Endothelial cell of umbilical vein (primary cell): Measurements from ENCODE around the gene DDX3X. TPM values are rescaled to one million over a fixed set of nuclear protein-coding genes. Genes with fewer than 3 reads are reported as not detected.

ENCODE experiments used
- BruUV-seq: library from RNA; stranded (reverse); fragments of 400-500 nt; replicated peaks from 2 replicates; lab custom pipeline; 2021; lab: Mats Ljungman, UMichigan
- CTCF ChIA-PET: fragments of 300-600, 350-600 bp; sonication (Branson Sonifier 250); formaldehyde crosslinking; loops from one replicate; lab custom pipeline; 2021; ENCODE audit warnings: antibody characterized with exemption, inconsistent platforms; lab: Charles Lee
- POLR2A ChIA-PET: fragments of 300-600, 350-600 bp; sonication (Branson Sonifier 250); formaldehyde crosslinking; loops from one replicate; lab custom pipeline; 2021; ENCODE audit warnings: antibody characterized with exemption, inconsistent platforms; lab: Charles Lee
- DNase-seq: peaks from one replicate; pipeline ENCODE4 v3.0.0-alpha.2; 2011; ENCODE audit warnings: low read depth, low spot score
- FAIRE-seq: peaks from 2 replicates; lab custom pipeline; 2011; peaks lifted over from hg19 to GRCh38; lab: Jason Lieb, UNC
- H2AFZ ChIP-seq: 2 replicates; pipeline ENCODE4 v1.6.0; 2012; ENCODE audit warnings: low read depth, low read length, control low read depth, inconsistent platforms
- H3K27ac ChIP-seq: 2 replicates; pipeline ENCODE4 v1.5.1; 2011; ENCODE audit warnings: low read depth, mild to moderate bottlenecking, control low read depth, low read length, moderate library complexity; ENCODE audit not compliant: insufficient read depth
- H3K27me3 ChIP-seq, 2 experiments: 2 replicates each; pipeline versions ENCODE4 v1.6.0 to v1.6.1; 2011; ENCODE audit warnings: low read length in 2 of 2, mixed read lengths in 1 of 2; ENCODE audit not compliant: control insufficient read depth in 2 of 2, insufficient read depth in 2 of 2
- H3K36me3 ChIP-seq, 2 experiments: 2 replicates in 1 of 2; 3 replicates in 1 of 2; pipeline ENCODE4 v1.5.1; 2011; ENCODE audit warnings: low read length in 2 of 2, mild to moderate bottlenecking in 1 of 2, moderate library complexity in 1 of 2; ENCODE audit not compliant: control insufficient read depth in 2 of 2, insufficient read depth in 2 of 2; ENCODE audit errors: extremely low read depth in 1 of 2
- H3K4me1 ChIP-seq: 3 replicates; pipeline ENCODE4 v1.5.1; 2011; ENCODE audit warnings: mild to moderate bottlenecking, low read length; ENCODE audit not compliant: control insufficient read depth, insufficient read depth; ENCODE audit errors: extremely low read depth
- H3K4me2 ChIP-seq: 2 replicates; pipeline ENCODE4 v1.6.1; 2011; ENCODE audit warnings: low read length, control low read depth, mixed read lengths; ENCODE audit not compliant: insufficient read depth
- H3K4me3 ChIP-seq, 3 experiments: fragments of 200-600 bp in 1 of 3; sonication (generic), shearing (Covaris generic) in 1 of 3; replicated peaks in 1 of 3; 2 replicates each; pipeline ENCODE4 v1.5.1; 2011 to 2016; ENCODE audit warnings: control low read depth in 3 of 3, low read length in 3 of 3, mild to moderate bottlenecking in 2 of 3, inconsistent platforms in 1 of 3, low read depth in 1 of 3, moderate library complexity in 1 of 3; ENCODE audit not compliant: insufficient read depth in 1 of 3
- H3K79me2 ChIP-seq: 2 replicates; pipeline ENCODE4 v1.6.0; 2012; ENCODE audit warnings: low read length, inconsistent platforms; ENCODE audit not compliant: control insufficient read depth, insufficient read depth
- H3K9ac ChIP-seq: replicated peaks from 2 replicates; pipeline ENCODE3; 2011; ENCODE audit warnings: low read length, control low read depth; ENCODE audit not compliant: insufficient read depth; ENCODE audit errors: extremely low read depth
- H3K9me1 ChIP-seq: replicated peaks from 3 replicates; pipeline ENCODE4 v1.6.0; 2011; ENCODE audit warnings: mild to moderate bottlenecking, low read length; ENCODE audit not compliant: control insufficient read depth, insufficient read depth; ENCODE audit errors: extremely low read depth
- H3K9me3 ChIP-seq: replicated peaks from 2 replicates; pipeline ENCODE4 v1.5.1; 2012; ENCODE audit warnings: low read length, inconsistent platforms; ENCODE audit not compliant: control insufficient read depth, insufficient read depth
- H4K20me1 ChIP-seq: replicated peaks from 2 replicates; pipeline ENCODE3; 2011; ENCODE audit warnings: mild to moderate bottlenecking, low read length; ENCODE audit not compliant: control insufficient read depth, insufficient read depth; ENCODE audit errors: extremely low read depth
- EZH2 ChIP-seq: IDR thresholded peaks from 2 replicates; pipeline ENCODE4 v1.6.1; 2012; ENCODE audit warnings: borderline replicate concordance, low read depth, mild to moderate bottlenecking, moderate library complexity, low read length, inconsistent platforms; ENCODE audit not compliant: severe bottlenecking
- FOS ChIP-seq: IDR thresholded peaks from 2 replicates; pipeline ENCODE4 v1.6.1; 2011; ENCODE audit warnings: mild to moderate bottlenecking, low read length, moderate library complexity, borderline replicate concordance; ENCODE audit not compliant: insufficient read depth
- GATA2 ChIP-seq: IDR thresholded peaks from 2 replicates; pipeline ENCODE4 v1.7.0; 2011; ENCODE audit warnings: low read depth, mild to moderate bottlenecking, moderate library complexity, mixed read lengths, low read length; ENCODE audit not compliant: insufficient read length, insufficient read depth
- JUN ChIP-seq: IDR thresholded peaks from 2 replicates; pipeline ENCODE4 v1.6.1; 2011; ENCODE audit warnings: borderline replicate concordance, low read depth; ENCODE audit not compliant: insufficient read length, insufficient read depth
- MYC ChIP-seq: IDR thresholded peaks from one replicate; pipeline ENCODE4 v1.6.1; 2011; ENCODE audit warnings: mild to moderate bottlenecking, low read depth, low read length
- POLR2A ChIP-seq: IDR thresholded peaks from 2 replicates; pipeline ENCODE4 v1.6.1; 2012; ENCODE audit warnings: low read depth, mild to moderate bottlenecking, control low read depth, low read length
- POLR2AphosphoS5 ChIP-seq: IDR thresholded peaks from 2 replicates; pipeline ENCODE4 v1.6.1; 2012; ENCODE audit warnings: low read depth, mild to moderate bottlenecking, control low read depth, low read length, moderate library complexity; ENCODE audit not compliant: insufficient read depth
- dilution Hi-C: fragments of 300-500 bp; cut with MboI; formaldehyde crosslinking; loops from one replicate; pipeline ENCODE4 v1.15.0; 2019; ENCODE audit warnings: low sequenced_read_pairs; ENCODE audit not compliant: extremely low pct_ligation_motif_present
- intact Hi-C: fragments of 100-400 bp; cut with micrococcal nuclease; formaldehyde crosslinking; loops from one replicate; pipeline ENCODE4 v1.10.0; 2022
- polyA plus RNA-seq, 4 experiments: library from polyadenylated mRNA; depleted of rRNA in 3 of 4; stranded (reverse) in 3 of 4; unstranded in 1 of 4; fragments of >200 nt; gene quantifications; 2 replicates each; pipeline versions ENCODE4 v1.2.1 to v1.2.3, GENCODE V29; 2011 to 2012; ENCODE audit warnings: missing spikeins in 1 of 4
- total RNA-seq: library from RNA; stranded (reverse); gene quantifications from 2 replicates; pipeline ENCODE4 v1.2.3, GENCODE V29; 2021
- TF ChIP-seq, protein P1 (sequence below): IDR thresholded peaks from 2 replicates; pipeline ENCODE4 v1.6.1; 2011; ENCODE audit not compliant: insufficient read depth, insufficient read length
- TF ChIP-seq, protein P2 (sequence below), 2 donors: IDR thresholded peaks; 1 replicate in 1 of 2; 2 replicates in 1 of 2; pipeline ENCODE4 v1.5.1; 2011; ENCODE audit warnings: low read length in 2 of 2, mild to moderate bottlenecking in 2 of 2, moderate library complexity in 2 of 2, control low read depth in 1 of 2, inconsistent platforms in 1 of 2, low read depth in 1 of 2; ENCODE audit not compliant: insufficient read depth in 1 of 2; ENCODE audit errors: extremely low read depth in 1 of 2

DDX3X gene
- total and polyA plus RNA-seq, 2 donors (not counting 3 experiments of a cell fraction or from before 2014, with no cell fraction given): 48.5 to 300 TPM

DNA sequence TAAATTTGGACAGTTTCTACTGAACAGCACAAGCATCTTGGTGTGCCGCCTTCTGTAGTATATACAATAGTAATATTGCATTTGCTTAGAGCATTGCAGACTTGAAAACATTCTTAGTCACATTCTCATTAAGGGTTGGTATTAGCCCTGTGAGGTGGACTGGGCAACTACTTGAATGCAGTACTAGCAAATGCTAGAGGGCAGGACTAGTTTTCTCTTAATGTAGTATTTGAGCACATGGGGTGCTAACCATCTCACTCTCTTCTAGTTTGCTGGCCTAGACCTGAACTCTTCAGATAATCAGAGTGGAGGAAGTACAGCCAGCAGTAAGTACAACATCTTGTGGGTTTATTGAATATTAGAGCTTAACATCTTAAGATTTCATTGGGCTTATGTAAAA, 3.2 kb downstream of the DDX3X start:
- ChIA-PET CTCF (interaction anchor here (1.0 kb wide), 1 partner anchor 10 kb away, joined by 4 read pairs; no protein-coding TSS in a partner anchor), POLR2A (interaction anchor here (0.7 kb wide), 1 partner anchor 29 kb away, joined by 5 read pairs; no protein-coding TSS in a partner anchor)
- no peak overlapping the region for H3K27ac ChIP-seq
- H3K27me3 ChIP-seq: no peaks in the 10 kb centered on the region
- intact Hi-C loops (loop anchor here (10.0 kb wide), 1 partner anchor 252 kb away; the partner anchor contains the start of gene USP9X), dilution Hi-C loops (no loop called here)
- no peaks in the 10 kb centered on the region for H3K9me1 ChIP-seq
- H3K9ac ChIP-seq: peak overlapping the region; percentile 27
- H4K20me1 ChIP-seq: peaks cover 18% of the 10 kb centered on the region
- H3K36me3 ChIP-seq: peaks cover 0 to 8% of the 10 kb centered on the region in 2 experiments
- TF ChIP-seq, protein P1, sequence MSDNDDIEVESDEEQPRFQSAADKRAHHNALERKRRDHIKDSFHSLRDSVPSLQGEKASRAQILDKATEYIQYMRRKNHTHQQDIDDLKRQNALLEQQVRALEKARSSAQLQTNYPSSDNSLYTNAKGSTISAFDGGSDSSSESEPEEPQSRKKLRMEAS: no peak
- TF ChIP-seq POLR2A (no peak), MYC (no peak), FOS (no peak), EZH2 (no peak), GATA2 (no peak), JUN (no peak), POLR2AphosphoS5 (no peak)
- TF ChIP-seq, protein P2, sequence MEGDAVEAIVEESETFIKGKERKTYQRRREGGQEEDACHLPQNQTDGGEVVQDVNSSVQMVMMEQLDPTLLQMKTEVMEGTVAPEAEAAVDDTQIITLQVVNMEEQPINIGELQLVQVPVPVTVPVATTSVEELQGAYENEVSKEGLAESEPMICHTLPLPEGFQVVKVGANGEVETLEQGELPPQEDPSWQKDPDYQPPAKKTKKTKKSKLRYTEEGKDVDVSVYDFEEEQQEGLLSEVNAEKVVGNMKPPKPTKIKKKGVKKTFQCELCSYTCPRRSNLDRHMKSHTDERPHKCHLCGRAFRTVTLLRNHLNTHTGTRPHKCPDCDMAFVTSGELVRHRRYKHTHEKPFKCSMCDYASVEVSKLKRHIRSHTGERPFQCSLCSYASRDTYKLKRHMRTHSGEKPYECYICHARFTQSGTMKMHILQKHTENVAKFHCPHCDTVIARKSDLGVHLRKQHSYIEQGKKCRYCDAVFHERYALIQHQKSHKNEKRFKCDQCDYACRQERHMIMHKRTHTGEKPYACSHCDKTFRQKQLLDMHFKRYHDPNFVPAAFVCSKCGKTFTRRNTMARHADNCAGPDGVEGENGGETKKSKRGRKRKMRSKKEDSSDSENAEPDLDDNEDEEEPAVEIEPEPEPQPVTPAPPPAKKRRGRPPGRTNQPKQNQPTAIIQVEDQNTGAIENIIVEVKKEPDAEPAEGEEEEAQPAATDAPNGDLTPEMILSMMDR (IDR thresholded peaks at IDR 0.05; ENCODE audit: extremely low read depth in 1 of 2, insufficient read depth in 1 of 2, low read depth in 1 of 2, low read length in 2 of 2): no peak
- no peak overlapping the region for H2AFZ ChIP-seq
- DNase-seq (no peak), FAIRE-seq (no peak)
- H3K4me2 ChIP-seq: peak overlapping the region; percentile 91
- H3K9me3 ChIP-seq: no peaks in the 10 kb centered on the region
- H3K4me3 ChIP-seq: peak overlapping the region in 2 of 3 experiments; percentile 69 to 95
- peaks cover 10% of the 10 kb centered on the region for H3K4me1 ChIP-seq
- peaks cover 81% of the 10 kb centered on the region for H3K79me2 ChIP-seq
- no TSS peak for BruUV-seq
